ENCODE measurements around the gene FSTL1.

FSTL1 gene

GRCh38 chr3:120370463-120370862 lies 80.3 kb downstream of the FSTL1 start:
- no peak for DNase-seq
- no peaks in the 10 kb centered on the region for H3K4me1 Mint-ChIP-seq
- ATAC-seq: peak; percentile 69
- H3K9me3 Mint-ChIP-seq: no peaks in the 10 kb centered on the region
- H3K4me3 Mint-ChIP-seq: no peak overlapping the region
- no peak overlapping the region for H3K27ac Mint-ChIP-seq
- peaks cover 14% of the 10 kb centered on the region for H3K27me3 Mint-ChIP-seq

GRCh38 chr3:120369037-120369467 lies 81.7 kb downstream of the FSTL1 start:
- ATAC-seq (no peak), DNase-seq (no peak)
- no peak overlapping the region for H3K27ac Mint-ChIP-seq
- no peak overlapping the region for H3K4me3 Mint-ChIP-seq
- H3K9me3 Mint-ChIP-seq: no peaks in the 10 kb centered on the region
- H3K27me3 Mint-ChIP-seq: peaks cover 28% of the 10 kb centered on the region
- no peaks in the 10 kb centered on the region for H3K4me1 Mint-ChIP-seq

DNA sequence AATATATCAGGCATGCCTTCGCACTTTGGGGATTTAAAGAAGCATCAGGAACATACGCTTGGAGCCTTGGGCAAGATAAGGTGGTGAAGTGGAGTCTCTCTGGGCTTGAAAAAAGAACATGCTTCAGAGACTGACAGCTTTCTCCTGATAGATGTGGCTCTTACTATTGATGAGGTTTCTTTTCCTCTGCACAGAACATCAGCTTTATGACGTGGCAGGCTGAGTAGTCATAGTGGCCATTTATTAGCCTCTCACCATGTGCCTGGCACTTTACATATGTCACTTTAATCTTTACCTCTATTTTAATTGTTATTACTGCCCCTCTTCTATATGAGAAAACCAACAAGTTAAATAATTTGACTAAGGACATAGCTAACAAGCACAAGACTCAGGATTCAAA lies 82.6 kb downstream of the FSTL1 start:
- DNase-seq (no peak), ATAC-seq (no peak)
- Mint-ChIP-seq H3K27ac (no peak overlapping the region), H3K4me3 (no peak overlapping the region), H3K9me3 (no peaks in the 10 kb centered on the region), H3K4me1 (no peaks in the 10 kb centered on the region), H3K27me3 (peaks cover 28% of the 10 kb centered on the region)

GRCh38 chr3:120364821-120365220 lies 86.0 kb downstream of the FSTL1 start:
- H3K27me3 Mint-ChIP-seq: peaks cover 28% of the 10 kb centered on the region

GRCh38 chr3:120364101-120364500 lies 86.7 kb downstream of the FSTL1 start:
- ATAC-seq (no peak), DNase-seq (no peak)
- H3K27ac Mint-ChIP-seq: no peak overlapping the region
- H3K9me3 Mint-ChIP-seq: no peaks in the 10 kb centered on the region
- H3K27me3 Mint-ChIP-seq: peaks cover 28% of the 10 kb centered on the region
- H3K4me1 Mint-ChIP-seq: no peaks in the 10 kb centered on the region
- no peak overlapping the region for H3K4me3 Mint-ChIP-seq

More at GRCh38 chr3:120364821-120365220, 86.0 kb downstream of the FSTL1 start:
- H3K27ac Mint-ChIP-seq: no peak overlapping the region
- ATAC-seq (no peak), DNase-seq (no peak)
- no peak overlapping the region for H3K4me3 Mint-ChIP-seq
- H3K9me3 Mint-ChIP-seq: no peaks in the 10 kb centered on the region
- H3K4me1 Mint-ChIP-seq: no peaks in the 10 kb centered on the region

DNA sequence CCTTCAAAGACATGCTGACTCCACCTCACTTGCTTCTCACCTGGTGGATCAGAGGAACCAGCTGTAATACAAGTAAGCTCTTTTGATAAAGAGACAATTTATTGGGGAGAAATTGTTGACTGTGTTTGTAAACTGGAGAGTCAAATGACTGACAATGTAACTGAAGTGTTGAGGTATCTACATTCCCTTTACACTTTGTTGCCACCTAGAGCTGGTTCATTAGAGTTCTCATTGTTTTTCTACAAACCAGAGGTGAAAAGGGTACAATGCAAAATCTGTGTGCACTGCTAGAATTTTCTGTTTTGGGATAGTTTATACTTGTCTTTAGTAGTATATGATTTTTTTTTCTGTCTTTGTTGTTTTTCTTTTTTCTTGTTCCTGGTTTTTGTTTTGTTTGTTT lies 93.0 kb downstream of the FSTL1 start:
- Mint-ChIP-seq H3K4me1 (no peaks in the 10 kb centered on the region), H3K4me3 (no peak overlapping the region), H3K27me3 (peaks cover 17% of the 10 kb centered on the region), H3K9me3 (no peaks in the 10 kb centered on the region), H3K27ac (peak overlapping the region in 1 of 2 donors; percentile 79)
- no peak for ATAC-seq
- DNase-seq: no peak

DNA sequence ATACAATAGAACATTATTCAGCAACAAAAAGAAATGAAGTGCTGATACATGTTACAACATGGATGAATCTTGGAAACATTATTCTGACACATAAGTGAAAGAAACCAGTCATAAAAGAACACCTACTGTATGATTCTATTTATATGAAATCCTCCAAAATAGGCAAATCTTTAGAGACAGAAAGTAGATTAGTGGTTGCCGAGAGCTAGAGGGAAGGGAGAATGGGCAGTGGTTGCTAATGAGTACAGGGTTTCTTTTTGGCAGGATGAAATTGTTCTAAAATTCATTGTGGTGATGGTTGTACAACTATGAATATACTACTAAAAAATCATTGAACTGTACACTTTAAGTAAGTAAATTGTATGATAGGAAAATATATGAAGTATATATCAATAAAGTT lies 95.3 kb downstream of the FSTL1 start:
- no peak for ATAC-seq
- peaks cover 17% of the 10 kb centered on the region for H3K27me3 Mint-ChIP-seq
- no peaks in the 10 kb centered on the region for H3K4me1 Mint-ChIP-seq
- H3K9me3 Mint-ChIP-seq: no peaks in the 10 kb centered on the region
- H3K4me3 Mint-ChIP-seq: no peak overlapping the region
- no peak for DNase-seq
- no peak overlapping the region for H3K27ac Mint-ChIP-seq

GRCh38 chr3:120353463-120353862 lies 97.3 kb downstream of the FSTL1 start:
- Mint-ChIP-seq H3K4me1 (peaks cover 7% of the 10 kb centered on the region), H3K27me3 (peaks cover 17% of the 10 kb centered on the region), H3K27ac (no peak overlapping the region), H3K4me3 (no peak overlapping the region), H3K9me3 (no peaks in the 10 kb centered on the region)
- DNase-seq: no peak
- ATAC-seq: no peak

DNA sequence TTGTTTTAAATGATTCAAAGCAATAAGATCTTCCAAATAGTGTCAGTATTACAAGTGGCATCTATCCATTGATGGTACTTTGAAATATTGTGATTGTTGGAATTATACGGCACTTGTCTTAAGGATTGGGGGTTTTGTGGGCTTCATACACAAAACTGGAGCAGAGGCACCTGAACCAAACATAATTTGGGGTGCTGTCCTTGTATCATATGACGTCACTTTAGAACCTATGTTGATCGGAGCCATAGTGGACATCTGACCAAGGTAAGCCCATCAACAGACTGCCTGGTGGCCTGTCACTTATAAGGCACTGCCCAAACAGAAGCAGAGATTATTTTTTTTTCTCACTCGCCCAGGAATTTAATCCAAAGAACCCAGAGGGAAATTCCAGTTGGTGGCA lies 98.8 kb downstream of the FSTL1 start:
- ATAC-seq (no peak), DNase-seq (no peak)
- peaks cover 10% of the 10 kb centered on the region for H3K27me3 Mint-ChIP-seq
- H3K27ac Mint-ChIP-seq: no peak overlapping the region
- H3K4me3 Mint-ChIP-seq: no peak overlapping the region
- H3K4me1 Mint-ChIP-seq: peaks cover 18% of the 10 kb centered on the region
- no peaks in the 10 kb centered on the region for H3K9me3 Mint-ChIP-seq

- Mint-ChIP-seq H3K9me3 (no peaks in the 10 kb centered on the region), H3K4me1 (peaks cover 33% of the 10 kb centered on the region), H3K27me3 (peaks cover 9% of the 10 kb centered on the region), H3K4me3 (peak overlapping the region in 1 of 2 donors; percentile 61), H3K27ac (no peak overlapping the region)
- ATAC-seq (no peak), DNase-seq (no peak)
Measured at GRCh38 chr3:120350401-120350941, 100.3 kb downstream of the FSTL1 start.

- Mint-ChIP-seq H3K9me3 (no peaks in the 10 kb centered on the region), H3K27ac (peak overlapping the region; percentile 85 to 96), H3K4me1 (peaks cover 40% of the 10 kb centered on the region), H3K27me3 (peaks cover 2% of the 10 kb centered on the region), H3K4me3 (peak overlapping the region; percentile 88 to 89)
- ATAC-seq (no peak), DNase-seq (no peak)
Measured at GRCh38 chr3:120349855-120350125, 101.0 kb downstream of the FSTL1 start.

GRCh38 chr3:120348991-120349854 lies 101.6 kb downstream of the FSTL1 start, which contains the start of gene LRRC58:
TSS of gene LRRC58 (minus strand) at chr3:120349354. CDS start at chr3:120349243, 111 bp downstream.
- H3K4me3 Mint-ChIP-seq: peak within 1 kb of the TSS; percentile 88 to 89
- no peaks in the 10 kb centered on the region for H3K27me3 Mint-ChIP-seq
- ATAC-seq (peak; percentile 91), DNase-seq (peak; percentile 89 to 91)
- no peaks in the 10 kb centered on the region for H3K9me3 Mint-ChIP-seq
- peaks cover 46% of the 10 kb centered on the region for H3K4me1 Mint-ChIP-seq
- H3K27ac Mint-ChIP-seq: peak within 1 kb of the TSS; percentile 85 to 96

GRCh38 chr3:120348065-120348990 lies 102.5 kb downstream of the FSTL1 start:
- no peaks in the 10 kb centered on the region for H3K9me3 Mint-ChIP-seq

GRCh38 chr3:120344349-120344748 lies 106.4 kb downstream of the FSTL1 start:
- DNase-seq: no peak
- no peaks in the 10 kb centered on the region for H3K27me3 Mint-ChIP-seq
- no peak overlapping the region for H3K27ac Mint-ChIP-seq
- no peaks in the 10 kb centered on the region for H3K9me3 Mint-ChIP-seq
- ATAC-seq: peak; percentile 34
- H3K4me3 Mint-ChIP-seq: peak overlapping the region; percentile 35 to 54
- H3K4me1 Mint-ChIP-seq: peaks cover 62% of the 10 kb centered on the region

More at GRCh38 chr3:120348065-120348990, 102.5 kb downstream of the FSTL1 start:
- Mint-ChIP-seq H3K27ac (peak overlapping the region; percentile 78 to 96), H3K27me3 (no peaks in the 10 kb centered on the region), H3K4me3 (peak overlapping the region; percentile 88 to 89), H3K4me1 (peaks cover 54% of the 10 kb centered on the region)
- ATAC-seq: peak; percentile 81
- peak in 1 of 2 donors; percentile 72 for DNase-seq
